ENCODE measurements around the gene NEK1. TPM values are rescaled to one million over a fixed set of nuclear protein-coding genes. Genes with fewer than 3 reads are reported as not detected.
"Not testable (repeated sequence)": the region's sequence is repeated elsewhere in the genome, so short reads cannot be mapped to it uniquely, and the experiment has no call there.

The NEK1 gene
- total RNA-seq, 4 donors from 2014 or later, result 6.0 to 18.2 (median 7.1) TPM

DNA sequence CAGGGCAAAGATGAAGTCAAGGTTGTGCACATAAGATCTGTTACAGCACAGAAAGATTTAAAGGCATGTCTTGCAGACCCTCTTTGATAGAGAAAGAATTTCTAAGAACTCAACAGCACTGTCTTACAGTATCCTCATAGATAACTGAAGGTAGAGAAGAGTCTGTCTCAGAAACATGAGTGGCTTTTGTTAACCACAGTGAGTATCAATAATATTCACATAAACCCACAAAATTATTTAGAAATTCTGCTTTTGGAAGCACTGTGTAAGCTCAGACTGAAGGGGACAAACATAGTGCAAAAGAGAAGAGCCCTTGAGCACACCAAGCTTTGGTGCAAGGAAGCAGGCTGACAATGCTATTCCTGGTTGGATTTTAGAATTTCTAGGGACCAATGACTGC, 175.6 kb downstream of the NEK1 start:
- H3K27me3 ChIP-seq, result no peaks in the 10 kb centered on the region
- TF ChIP-seq CTCF (IDR thresholded peaks at IDR 0.05), result no peak
- no peak for TF ChIP-seq POLR2A (IDR thresholded peaks at IDR 0.05)
- peaks cover 0 to 9% (median 2%) of the 10 kb centered on the region in 4 donors for H3K4me1 ChIP-seq
- H3K9me3 ChIP-seq, result no peaks in the 10 kb centered on the region
- no peak overlapping the region for H3K4me3 ChIP-seq
- no peak for DNase-seq
- no peaks in the 10 kb centered on the region for H3K36me3 ChIP-seq
- no peak overlapping the region for H3K27ac ChIP-seq

- H3K27ac ChIP-seq, result no peak overlapping the region
- H3K36me3 ChIP-seq, result peaks cover 0 to 6% (median 0%) of the 10 kb centered on the region in 3 donors
- TF ChIP-seq POLR2A (IDR thresholded peaks at IDR 0.05) (no peak), CTCF (IDR thresholded peaks at IDR 0.05) (no peak)
- H3K27me3 ChIP-seq, result no peaks in the 10 kb centered on the region
- DNase-seq, result no peak
- no peak overlapping the region for H3K4me3 ChIP-seq
- H3K9me3 ChIP-seq, result no peaks in the 10 kb centered on the region
- no peaks in the 10 kb centered on the region for H3K4me1 ChIP-seq
Observed at GRCh38 chr4:169428376-169428775, 184.0 kb downstream of the NEK1 start.

DNA sequence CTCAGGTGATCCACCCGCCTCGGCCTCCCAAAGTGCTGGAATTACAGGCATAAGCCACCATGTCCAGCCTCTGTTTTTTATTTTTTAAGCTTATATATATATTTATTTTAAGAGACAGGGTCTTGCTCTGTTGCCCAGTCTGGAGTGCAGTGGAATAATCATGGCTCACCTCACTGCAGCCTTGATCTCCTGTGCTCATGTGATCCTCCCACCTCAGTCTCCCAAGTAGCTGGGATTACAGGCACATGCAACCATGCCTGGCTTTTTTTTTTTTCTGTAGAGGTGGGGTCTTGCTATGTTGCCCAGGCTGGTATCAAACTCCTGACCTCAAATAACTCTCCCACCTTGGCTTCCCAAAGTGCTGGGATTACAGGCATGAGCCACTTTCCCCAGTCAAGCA, 184.7 kb downstream of the NEK1 start:
- H3K36me3 ChIP-seq, result not testable (repeated sequence)

DNA sequence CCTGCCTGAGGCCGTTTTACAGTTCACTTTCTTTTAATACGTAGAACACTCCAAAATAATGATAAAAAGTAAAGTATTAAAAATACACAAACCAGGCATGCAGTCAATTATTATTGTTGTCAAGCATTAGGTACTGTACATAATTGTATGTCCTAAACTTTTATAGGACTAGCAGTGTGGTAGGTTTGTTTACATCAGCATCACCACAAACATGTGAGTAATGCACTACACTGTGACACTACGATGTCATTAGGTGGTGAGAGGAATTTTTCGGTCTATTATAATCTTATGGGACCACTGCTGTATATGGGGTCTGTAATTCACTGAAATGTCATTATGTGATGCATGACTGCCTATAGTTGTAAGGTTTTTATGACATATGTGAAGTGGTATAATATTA, 192.1 kb downstream of the NEK1 start:
- Histone ChIP-seq H3K9me3 (no peaks in the 10 kb centered on the region), H3K36me3 (peaks cover 0 to 6% (median 0%) of the 10 kb centered on the region in 3 donors), H3K27ac (no peak overlapping the region), H3K4me1 (no peaks in the 10 kb centered on the region), H3K4me3 (no peak overlapping the region), H3K27me3 (no peaks in the 10 kb centered on the region)
- no peak for TF ChIP-seq POLR2A (IDR thresholded peaks at IDR 0.05)
- no peak for TF ChIP-seq CTCF (IDR thresholded peaks at IDR 0.05)
- no peak for DNase-seq

More for the DNA sequence above, 184.7 kb downstream of the NEK1 start:
- not testable (repeated sequence) for DNase-seq, H3K4me1 ChIP-seq, H3K4me3 ChIP-seq, H3K27me3 ChIP-seq, H3K9me3 ChIP-seq, H3K27ac ChIP-seq

DNA sequence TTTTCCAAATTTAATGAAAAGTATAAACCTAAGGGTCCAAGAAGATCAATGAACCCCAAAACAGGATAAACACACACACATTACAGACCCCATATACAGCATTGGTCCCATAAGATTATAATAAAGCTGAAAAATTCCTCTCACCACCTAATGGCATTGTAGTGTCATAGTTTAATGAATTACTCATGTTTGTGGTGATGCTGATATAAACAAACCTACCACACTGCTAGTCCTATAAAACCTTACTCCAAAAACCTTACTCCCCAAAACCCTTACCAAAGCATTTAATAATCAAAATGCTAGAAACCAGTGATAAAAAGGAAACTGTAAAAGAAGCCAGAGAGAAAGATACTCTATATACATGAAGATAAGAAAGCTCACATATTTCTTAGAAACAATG, 193.5 kb downstream of the NEK1 start:
- no peaks in the 10 kb centered on the region for H3K9me3 ChIP-seq
- no peaks in the 10 kb centered on the region for H3K4me1 ChIP-seq
- TF ChIP-seq POLR2A (IDR thresholded peaks at IDR 0.05) (no peak), CTCF (IDR thresholded peaks at IDR 0.05) (no peak)
- DNase-seq, result no peak
- no peak overlapping the region for H3K4me3 ChIP-seq
- no peak overlapping the region for H3K27ac ChIP-seq
- H3K27me3 ChIP-seq, result no peaks in the 10 kb centered on the region
- no peaks in the 10 kb centered on the region for H3K36me3 ChIP-seq

- Histone ChIP-seq H3K9me3 (no peaks in the 10 kb centered on the region), H3K27ac (no peak overlapping the region), H3K27me3 (no peaks in the 10 kb centered on the region), H3K4me1 (no peaks in the 10 kb centered on the region), H3K4me3 (no peak overlapping the region), H3K36me3 (no peaks in the 10 kb centered on the region)
- DNase-seq, result no peak
- TF ChIP-seq CTCF (IDR thresholded peaks at IDR 0.05) (no peak), POLR2A (IDR thresholded peaks at IDR 0.05) (no peak)
Observed at GRCh38 chr4:169417629-169418282, 194.6 kb downstream of the NEK1 start.
